MCF 10A (cell line): Measurements from ENCODE around the gene ABCC8. TPM values are rescaled to one million over a fixed set of nuclear protein-coding genes. Genes with fewer than 3 reads are reported as not detected.

ENCODE experiments used
- BruUV-seq: library from RNA; stranded (reverse); fragments of 400-500 nt; replicated peaks from 2 replicates; lab custom pipeline; 2021; lab: Mats Ljungman, UMichigan
- CTCF ChIA-PET: fragments of 300-600 bp; sonication (Branson Sonifier 250); formaldehyde crosslinking; extraction: SDS; loops from one replicate; lab custom pipeline; 2021; ENCODE audit warnings: antibody characterized with exemption, inconsistent platforms; lab: Yijun Ruan, JAX
- POLR2A ChIA-PET: fragments of 300-600, 350-650 bp; sonication (Branson Sonifier 250); formaldehyde crosslinking; extraction: SDS; loops from one replicate; lab custom pipeline; 2020; ENCODE audit warnings: antibody characterized with exemption, inconsistent platforms; lab: Yijun Ruan, JAX
- DNase-seq: peaks from one replicate; pipeline ENCODE4 v3.0.0-alpha.2; 2018; ENCODE audit not compliant: unreplicated experiment
- H3K27ac Mint-ChIP-seq: one replicate; pipeline ENCODE4 v1.8.0; 2022; ENCODE audit warnings: mild to moderate bottlenecking, low read depth, mixed read lengths; ENCODE audit not compliant: unreplicated experiment
- H3K27me3 Mint-ChIP-seq: one replicate; pipeline ENCODE4 v1.8.0; 2022; ENCODE audit warnings: mixed read lengths; ENCODE audit not compliant: insufficient read depth, unreplicated experiment
- H3K36me3 Mint-ChIP-seq: one replicate; pipeline ENCODE4 v1.8.0; 2022; ENCODE audit warnings: mild to moderate bottlenecking, moderate library complexity, mixed read lengths; ENCODE audit not compliant: insufficient read depth, unreplicated experiment
- H3K4me1 Mint-ChIP-seq: one replicate; pipeline ENCODE4 v1.8.0; 2022; ENCODE audit warnings: mixed read lengths; ENCODE audit not compliant: insufficient read depth, unreplicated experiment
- H3K4me3 Mint-ChIP-seq: one replicate; pipeline ENCODE4 v1.8.0; 2022; ENCODE audit warnings: mild to moderate bottlenecking, moderate library complexity, mixed read lengths; ENCODE audit not compliant: unreplicated experiment
- H3K9me3 Mint-ChIP-seq: one replicate; pipeline ENCODE4 v1.8.0; 2022; ENCODE audit warnings: mixed read lengths; ENCODE audit not compliant: unreplicated experiment
- CTCF ChIP-seq: fragments of 200-600 bp; IDR thresholded peaks from one replicate; pipeline ENCODE4 v1.8.0; 2022; ENCODE audit warnings: antibody characterized with exemption, mild to moderate bottlenecking; ENCODE audit not compliant: unreplicated experiment
- intact Hi-C: fragments of 100-400 bp; cut with micrococcal nuclease; formaldehyde crosslinking; loops from 2 replicates; pipeline ENCODE4 v1.14.1; 2022
- total RNA-seq: library from RNA; stranded (reverse); gene quantifications from 2 replicates; pipeline ENCODE4 v1.2.3, GENCODE V29; 2022

The ABCC8 gene
- total RNA-seq, 1 experiment from 2014 or later, result not detected

GRCh38 chr11:17522655-17523054, 46.0 kb upstream of the ABCC8 start:
- no peaks in the 10 kb centered on the region for H3K9me3 Mint-ChIP-seq
- no peaks in the 10 kb centered on the region for H3K4me1 Mint-ChIP-seq

GRCh38 chr11:17521106-17521900, 44.7 kb upstream of the ABCC8 start:
- intact Hi-C loops, result no loop called here
- no peak for DNase-seq
- Mint-ChIP-seq H3K36me3 (peaks cover 5% of the 10 kb centered on the region), H3K4me3 (no peak overlapping the region), H3K27me3 (peaks cover 15% of the 10 kb centered on the region), H3K27ac (no peak overlapping the region), H3K4me1 (no peaks in the 10 kb centered on the region), H3K9me3 (no peaks in the 10 kb centered on the region)
- BruUV-seq, result no TSS peak
- ChIA-PET CTCF (interaction anchor here (0.6 to 12.6 kb wide), 4 partner anchors 15 to 137 kb away, joined by 3 to 98 read pairs (median 12); no protein-coding TSS in a partner anchor), POLR2A (no interaction called here)
- TF ChIP-seq CTCF, result no peak

More at GRCh38 chr11:17522655-17523054, 46.0 kb upstream of the ABCC8 start:
- no peak overlapping the region for H3K4me3 Mint-ChIP-seq
- no peak for DNase-seq
- ChIA-PET CTCF (interaction anchor here (0.7 to 12.6 kb wide), 5 partner anchors 12 to 598 kb away, joined by 3 to 98 read pairs (median 3); partner anchors contain the start of gene KCNJ11), POLR2A (no interaction called here)
- peaks cover 11% of the 10 kb centered on the region for H3K27me3 Mint-ChIP-seq
- intact Hi-C loops, result no loop called here
- H3K36me3 Mint-ChIP-seq, result peaks cover under 1% of the 10 kb centered on the region
- TF ChIP-seq CTCF, result no peak
- BruUV-seq, result no TSS peak
- H3K27ac Mint-ChIP-seq, result no peak overlapping the region

GRCh38 chr11:17519061-17519885, 42.6 kb upstream of the ABCC8 start:
- TF ChIP-seq CTCF, result no peak
- DNase-seq, result no peak
- H3K27me3 Mint-ChIP-seq, result peaks cover 25% of the 10 kb centered on the region
- ChIA-PET CTCF (interaction anchor here (0.5 to 12.6 kb wide), 9 partner anchors 9 to 289 kb away, joined by 3 to 98 read pairs (median 5); no protein-coding TSS in a partner anchor), POLR2A (no interaction called here)
- H3K4me1 Mint-ChIP-seq, result no peaks in the 10 kb centered on the region
- H3K36me3 Mint-ChIP-seq, result peaks cover 5% of the 10 kb centered on the region
- no peaks in the 10 kb centered on the region for H3K9me3 Mint-ChIP-seq
- intact Hi-C loops, result no loop called here
- BruUV-seq, result no TSS peak
- peak overlapping the region; percentile 47 for H3K27ac Mint-ChIP-seq
- no peak overlapping the region for H3K4me3 Mint-ChIP-seq

GRCh38 chr11:17518366-17518765, 41.7 kb upstream of the ABCC8 start:
- Mint-ChIP-seq H3K9me3 (no peaks in the 10 kb centered on the region), H3K36me3 (peaks cover 5% of the 10 kb centered on the region), H3K27me3 (peaks cover 26% of the 10 kb centered on the region), H3K27ac (no peak overlapping the region), H3K4me3 (no peak overlapping the region), H3K4me1 (no peaks in the 10 kb centered on the region)
- TF ChIP-seq CTCF, result no peak
- CTCF ChIA-PET, result interaction anchor here (3.4 to 12.6 kb wide), 3 partner anchors 10 to 134 kb away, joined by 18 to 98 read pairs (median 42); no protein-coding TSS in a partner anchor
- intact Hi-C loops, result no loop called here
- no peak for DNase-seq
- POLR2A ChIA-PET, result no interaction called here
- no TSS peak for BruUV-seq
